Esophagus squamous epithelium (tissue), 4 donors: ENCODE measurements around the gene TTC9C.

Source experiments
- POLR2A ChIP-seq, 4 donors: fragments of 450-650 bp; IDR thresholded peaks; one replicate each; pipeline ENCODE4 v1.6.1; 2017; ENCODE audit warnings: antibody characterized with exemption in 4 of 4, mild to moderate bottlenecking in 4 of 4, moderate library complexity in 3 of 4
- TF ChIP-seq, protein P1 (sequence below), 6 experiments: fragments of 450-650 bp in 4 of 6; fragments of 200-600 bp in 2 of 6; sonication (generic) in 2 of 6; IDR thresholded peaks; one replicate each; pipeline ENCODE4 v1.5.1; 2016 to 2019; ENCODE audit warnings: antibody characterized with exemption in 6 of 6, mild to moderate bottlenecking in 4 of 6, moderate library complexity in 4 of 6

DNA sequence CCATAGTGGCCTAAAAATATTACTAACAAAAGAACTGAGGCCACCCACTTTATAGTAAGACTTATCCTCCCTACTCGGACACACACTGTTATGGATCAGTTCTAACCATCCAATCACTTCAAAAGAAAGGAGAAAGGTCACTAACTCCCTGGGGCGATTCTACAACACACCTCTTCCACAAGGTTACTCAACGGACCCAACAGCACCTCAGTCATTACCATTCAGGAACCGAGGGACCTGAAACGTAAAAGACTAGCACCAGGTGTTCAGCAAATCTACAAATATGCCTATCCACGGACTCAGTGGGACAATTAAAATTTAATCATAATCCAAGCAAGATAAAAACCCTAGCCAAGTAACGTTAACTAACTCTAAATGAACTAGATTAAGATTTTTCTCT is 2.6 kb upstream of the TTC9C start:
- no peak for TF ChIP-seq POLR2A (IDR thresholded peaks at IDR 0.05)
- TF ChIP-seq, protein P1, sequence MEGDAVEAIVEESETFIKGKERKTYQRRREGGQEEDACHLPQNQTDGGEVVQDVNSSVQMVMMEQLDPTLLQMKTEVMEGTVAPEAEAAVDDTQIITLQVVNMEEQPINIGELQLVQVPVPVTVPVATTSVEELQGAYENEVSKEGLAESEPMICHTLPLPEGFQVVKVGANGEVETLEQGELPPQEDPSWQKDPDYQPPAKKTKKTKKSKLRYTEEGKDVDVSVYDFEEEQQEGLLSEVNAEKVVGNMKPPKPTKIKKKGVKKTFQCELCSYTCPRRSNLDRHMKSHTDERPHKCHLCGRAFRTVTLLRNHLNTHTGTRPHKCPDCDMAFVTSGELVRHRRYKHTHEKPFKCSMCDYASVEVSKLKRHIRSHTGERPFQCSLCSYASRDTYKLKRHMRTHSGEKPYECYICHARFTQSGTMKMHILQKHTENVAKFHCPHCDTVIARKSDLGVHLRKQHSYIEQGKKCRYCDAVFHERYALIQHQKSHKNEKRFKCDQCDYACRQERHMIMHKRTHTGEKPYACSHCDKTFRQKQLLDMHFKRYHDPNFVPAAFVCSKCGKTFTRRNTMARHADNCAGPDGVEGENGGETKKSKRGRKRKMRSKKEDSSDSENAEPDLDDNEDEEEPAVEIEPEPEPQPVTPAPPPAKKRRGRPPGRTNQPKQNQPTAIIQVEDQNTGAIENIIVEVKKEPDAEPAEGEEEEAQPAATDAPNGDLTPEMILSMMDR (IDR thresholded peaks at IDR 0.05): no peak
